AG10803 (cell line): ENCODE data around the gene INPP5E.

Experiments used
- DNase-seq: peaks from one replicate; pipeline ENCODE4 v3.0.0; 2010; ENCODE audit warnings: low read depth
- H3K4me3 ChIP-seq: 2 replicates; pipeline ENCODE4 v1.5.1; 2011; ENCODE audit warnings: mild to moderate bottlenecking, low read length, control low read depth
- CTCF ChIP-seq: conservative IDR thresholded peaks from 2 replicates; pipeline ENCODE4 v1.5.1; 2011; ENCODE audit warnings: mild to moderate bottlenecking, low read length, control low read depth, inconsistent platforms

The INPP5E gene

GRCh38 chr9:136433043-136433715 lies 6.5 kb downstream of the INPP5E start:
- no peak overlapping the region for H3K4me3 ChIP-seq
- no peak for TF ChIP-seq CTCF
- DNase-seq = no peak

GRCh38 chr9:136432591-136432990 lies 7.1 kb downstream of the INPP5E start:
- no peak overlapping the region for H3K4me3 ChIP-seq
- no peak for DNase-seq
- no peak for TF ChIP-seq CTCF

- no peak overlapping the region for H3K4me3 ChIP-seq
- no peak for DNase-seq
- TF ChIP-seq CTCF = no peak
Measured at GRCh38 chr9:136431782-136432350, 7.8 kb downstream of the INPP5E start.

GRCh38 chr9:136430588-136431234 lies 8.9 kb downstream of the INPP5E start:
- DNase-seq = no peak
- no peak overlapping the region for H3K4me3 ChIP-seq
- no peak for TF ChIP-seq CTCF

- DNase-seq = no peak
- H3K4me3 ChIP-seq = no peak overlapping the region
- no peak for TF ChIP-seq CTCF
Measured at GRCh38 chr9:136429683-136430491, 9.8 kb downstream of the INPP5E start.

- DNase-seq = no peak
- TF ChIP-seq CTCF = no peak
- H3K4me3 ChIP-seq = no peak overlapping the region
Measured at GRCh38 chr9:136429075-136429628, 10.5 kb downstream of the INPP5E start.
